SK-N-MC (cell line): ENCODE results near the gene KLHL29.

Experiments
- DNase-seq: peaks from one replicate; pipeline ENCODE4 v3.0.0-alpha.2; 2011; ENCODE audit warnings: low read depth, low spot score
- H3K27ac ChIP-seq: fragments of 200-600 bp; sonication (generic); 2 replicates; pipeline ENCODE4 v1.5.1; 2016; ENCODE audit warnings: mixed run types
- H3K36me3 ChIP-seq: fragments of 200-600 bp; sonication (generic); 2 replicates; pipeline ENCODE4 v1.6.1; 2017; ENCODE audit warnings: antibody characterized with exemption, low read length, mixed read lengths; ENCODE audit not compliant: insufficient read depth
- H3K4me3 ChIP-seq: fragments of 200-600 bp; sonication (generic); 2 replicates; pipeline ENCODE4 v1.5.1; 2016
- H3K9ac ChIP-seq: fragments of 200-600 bp; sonication (generic); 2 replicates; pipeline ENCODE4 v1.8.0; 2017; ENCODE audit warnings: mixed run types, mixed read lengths; ENCODE audit not compliant: insufficient read length
- H3K9me3 ChIP-seq: fragments of 200-600 bp; sonication (generic); 2 replicates; pipeline ENCODE4 v1.6.1; 2017; ENCODE audit warnings: low read depth, mild to moderate bottlenecking, antibody characterized with exemption, low read length, moderate library complexity, mixed read lengths
- EZH2 ChIP-seq: fragments of 200-600 bp; sonication (generic); IDR thresholded peaks from one replicate; pipeline ENCODE4 v1.6.1; 2017; ENCODE audit warnings: antibody characterized with exemption
- FOXP2 ChIP-seq: optimal IDR thresholded peaks from 2 replicates; pipeline ENCODE3; 2011; ENCODE audit warnings: mild to moderate bottlenecking, moderate library complexity; ENCODE audit not compliant: insufficient read depth; ENCODE audit errors: extremely low read length, control extremely low read depth
- POLR2AphosphoS5 ChIP-seq: IDR thresholded peaks from 2 replicates; pipeline ENCODE4 v1.6.1; 2012; ENCODE audit warnings: mild to moderate bottlenecking, low read depth, low read length, borderline replicate concordance

KLHL29 gene

GRCh38 chr2:23495661-23496114 lies 110.7 kb downstream of the KLHL29 start:
- no peak for DNase-seq
- Histone ChIP-seq H3K27ac (no peak overlapping the region), H3K4me3 (no peak overlapping the region), H3K9me3 (no peaks in the 10 kb centered on the region), H3K9ac (no peak overlapping the region), H3K36me3 (no peaks in the 10 kb centered on the region)
- TF ChIP-seq POLR2AphosphoS5 (no peak), EZH2 (no peak), FOXP2 (no peak)

GRCh38 chr2:23496456-23496855 lies 111.5 kb downstream of the KLHL29 start:
- no peak overlapping the region for H3K27ac ChIP-seq
- no peak overlapping the region for H3K9ac ChIP-seq

GRCh38 chr2:23497063-23497462 lies 112.1 kb downstream of the KLHL29 start:
- no peaks in the 10 kb centered on the region for H3K36me3 ChIP-seq
- TF ChIP-seq EZH2: no peak
- no peak for TF ChIP-seq POLR2AphosphoS5
- TF ChIP-seq FOXP2: no peak
- DNase-seq: no peak
- H3K9me3 ChIP-seq: no peaks in the 10 kb centered on the region
- H3K27ac ChIP-seq: no peak overlapping the region
- H3K9ac ChIP-seq: no peak overlapping the region
- peak overlapping the region; percentile 19; the same call in 1 of the 2 replicates for H3K4me3 ChIP-seq

More at GRCh38 chr2:23496456-23496855, 111.5 kb downstream of the KLHL29 start:
- H3K4me3 ChIP-seq: peak overlapping the region; percentile 19; the same call in 1 of the 2 replicates
- TF ChIP-seq FOXP2 (no peak), EZH2 (no peak), POLR2AphosphoS5 (no peak)
- DNase-seq: no peak
- no peaks in the 10 kb centered on the region for H3K36me3 ChIP-seq
- no peaks in the 10 kb centered on the region for H3K9me3 ChIP-seq

GRCh38 chr2:23497536-23497935 lies 112.6 kb downstream of the KLHL29 start:
- Histone ChIP-seq H3K27ac (no peak overlapping the region), H3K9ac (no peak overlapping the region), H3K36me3 (no peaks in the 10 kb centered on the region), H3K4me3 (no peak overlapping the region), H3K9me3 (no peaks in the 10 kb centered on the region)
- TF ChIP-seq POLR2AphosphoS5 (no peak), EZH2 (no peak), FOXP2 (no peak)
- DNase-seq: no peak

- Histone ChIP-seq H3K9me3 (no peaks in the 10 kb centered on the region), H3K27ac (peak overlapping the region; percentile 63), H3K4me3 (peak overlapping the region; percentile 45), H3K9ac (peak overlapping the region; percentile 5), H3K36me3 (no peaks in the 10 kb centered on the region)
- DNase-seq: peak; percentile 48
- TF ChIP-seq EZH2 (no peak), FOXP2 (no peak), POLR2AphosphoS5 (no peak)
Observed at GRCh38 chr2:23498943-23499342, 114.0 kb downstream of the KLHL29 start.

- Histone ChIP-seq H3K27ac (peak overlapping the region; percentile 63), H3K4me3 (no peak overlapping the region), H3K9ac (no peak overlapping the region), H3K9me3 (no peaks in the 10 kb centered on the region), H3K36me3 (no peaks in the 10 kb centered on the region)
- no peak for DNase-seq
- no peak for TF ChIP-seq FOXP2
- TF ChIP-seq POLR2AphosphoS5: no peak
- TF ChIP-seq EZH2: no peak
Observed at GRCh38 chr2:23499439-23499838, 114.5 kb downstream of the KLHL29 start.

GRCh38 chr2:23500836-23501235 lies 115.9 kb downstream of the KLHL29 start:
- no peaks in the 10 kb centered on the region for H3K36me3 ChIP-seq
- DNase-seq: no peak
- H3K9me3 ChIP-seq: no peaks in the 10 kb centered on the region
- H3K9ac ChIP-seq: no peak overlapping the region
- TF ChIP-seq EZH2 (no peak), FOXP2 (no peak), POLR2AphosphoS5 (no peak)
- no peak overlapping the region for H3K4me3 ChIP-seq
- no peak overlapping the region for H3K27ac ChIP-seq

GRCh38 chr2:23502096-23502495 lies 117.1 kb downstream of the KLHL29 start:
- Histone ChIP-seq H3K9ac (no peak overlapping the region), H3K9me3 (no peaks in the 10 kb centered on the region), H3K27ac (no peak overlapping the region), H3K4me3 (no peak overlapping the region), H3K36me3 (no peaks in the 10 kb centered on the region)
- DNase-seq: no peak
- TF ChIP-seq POLR2AphosphoS5 (no peak), FOXP2 (no peak), EZH2 (no peak)

- Histone ChIP-seq H3K9ac (no peak overlapping the region), H3K27ac (no peak overlapping the region), H3K36me3 (no peaks in the 10 kb centered on the region), H3K4me3 (no peak overlapping the region), H3K9me3 (no peaks in the 10 kb centered on the region)
- TF ChIP-seq FOXP2 (no peak), EZH2 (no peak), POLR2AphosphoS5 (no peak)
- DNase-seq: no peak
Observed at GRCh38 chr2:23503097-23503496, 118.1 kb downstream of the KLHL29 start.
